Mesenchymal stem cell (in vitro differentiated cells and primary cell): Measurements from ENCODE around the gene GREM2.

Source experiments
- DNase-seq: peaks from one replicate; pipeline ENCODE4 v3.0.0-alpha.2; 2013
- H2AFZ ChIP-seq: one replicate; pipeline ENCODE4 v1.6.1; 2013; ENCODE audit warnings: low read depth, mild to moderate bottlenecking, control low read depth, inconsistent platforms, low read length, moderate library complexity
- H2AK5ac ChIP-seq: 2 replicates; pipeline ENCODE4 v1.6.1; 2013; ENCODE audit warnings: low read length, moderate library complexity, mild to moderate bottlenecking, inconsistent platforms; ENCODE audit not compliant: severe bottlenecking
- H2BK120ac ChIP-seq: one replicate; pipeline ENCODE4 v1.6.1; 2013; ENCODE audit warnings: low read depth, mild to moderate bottlenecking, inconsistent platforms, low read length, moderate library complexity
- H2BK12ac ChIP-seq, 2 experiments: one replicate each; pipeline ENCODE4 v1.6.1; 2013; ENCODE audit warnings: inconsistent platforms in 2 of 2, low read length in 2 of 2, mild to moderate bottlenecking in 2 of 2, moderate library complexity in 2 of 2, control low read depth in 1 of 2
- H2BK15ac ChIP-seq: one replicate; pipeline ENCODE4 v1.6.1; 2013; ENCODE audit warnings: mild to moderate bottlenecking, low read depth, inconsistent platforms; ENCODE audit not compliant: poor library complexity, severe bottlenecking
- H2BK5ac ChIP-seq: 2 replicates; pipeline ENCODE4 v1.6.1; 2013; ENCODE audit warnings: low read depth, mild to moderate bottlenecking, low read length, control low read depth, inconsistent platforms; ENCODE audit not compliant: poor library complexity, severe bottlenecking
- H3K14ac ChIP-seq, 2 experiments: one replicate each; pipeline ENCODE4 v1.6.1; 2013; ENCODE audit warnings: inconsistent platforms in 2 of 2, low read length in 2 of 2, control low read depth in 1 of 2, mild to moderate bottlenecking in 1 of 2, moderate library complexity in 1 of 2
- H3K18ac ChIP-seq, 2 experiments: one replicate each; pipeline ENCODE4 v1.6.1; 2013; ENCODE audit warnings: inconsistent platforms in 2 of 2, low read length in 2 of 2, control low read depth in 1 of 2, low read depth in 1 of 2, mild to moderate bottlenecking in 1 of 2
- H3K23ac ChIP-seq, 2 experiments: one replicate each; pipeline ENCODE4 v1.6.1; 2013; ENCODE audit warnings: inconsistent platforms in 2 of 2, low read length in 2 of 2, mild to moderate bottlenecking in 2 of 2, moderate library complexity in 2 of 2, control low read depth in 1 of 2
- H3K27ac ChIP-seq: 2 replicates; pipeline ENCODE4 v1.5.1; 2013; ENCODE audit warnings: mild to moderate bottlenecking, moderate library complexity, low read length, control low read depth, inconsistent platforms; ENCODE audit not compliant: poor library complexity, severe bottlenecking
- H3K27me3 ChIP-seq, 2 experiments: 2 replicates each; pipeline versions ENCODE4 v1.6.1 to v1.7.0; 2013; ENCODE audit warnings: low read length in 2 of 2, mild to moderate bottlenecking in 2 of 2, moderate library complexity in 2 of 2, control low read depth in 1 of 2, inconsistent platforms in 1 of 2; ENCODE audit not compliant: control insufficient read depth in 1 of 2, insufficient read depth in 1 of 2
- H3K36me3 ChIP-seq, 2 experiments: 2 replicates each; pipeline versions ENCODE4 v1.6.1 to v1.7.0; 2013; ENCODE audit warnings: low read length in 2 of 2, control low read depth in 1 of 2, inconsistent platforms in 1 of 2, low read depth in 1 of 2, mild to moderate bottlenecking in 1 of 2; ENCODE audit not compliant: insufficient read depth in 2 of 2, control insufficient read depth in 1 of 2
- H3K4ac ChIP-seq, 2 experiments: one replicate each; pipeline ENCODE4 v1.6.1; 2013; ENCODE audit warnings: inconsistent platforms in 2 of 2, low read length in 2 of 2, mild to moderate bottlenecking in 2 of 2, moderate library complexity in 2 of 2, control low read depth in 1 of 2, low read depth in 1 of 2
- H3K4me1 ChIP-seq: 2 replicates; pipeline ENCODE4 v1.6.1; 2013; ENCODE audit warnings: low read depth, low read length, control low read depth; ENCODE audit not compliant: control insufficient read depth, insufficient read depth
- H3K4me2 ChIP-seq: 2 replicates; pipeline ENCODE4 v1.6.1; 2013; ENCODE audit warnings: low read length, mild to moderate bottlenecking, inconsistent platforms; ENCODE audit not compliant: poor library complexity, severe bottlenecking
- H3K4me3 ChIP-seq, 2 experiments: 2 replicates each; pipeline versions ENCODE4 v1.5.1 to v1.7.0; 2013; ENCODE audit warnings: low read length in 2 of 2, mild to moderate bottlenecking in 2 of 2, control low read depth in 1 of 2, low read depth in 1 of 2; ENCODE audit not compliant: insufficient read depth in 1 of 2
- H3K79me1 ChIP-seq: replicated peaks from 2 replicates; pipeline ENCODE4 v1.6.1; 2013; ENCODE audit warnings: mild to moderate bottlenecking, control low read depth, low read length, inconsistent platforms; ENCODE audit not compliant: poor library complexity, severe bottlenecking
- H3K9ac ChIP-seq: 2 replicates; pipeline ENCODE4 v1.7.0; 2013; ENCODE audit warnings: mild to moderate bottlenecking, low read length, moderate library complexity
- H3K9me3 ChIP-seq: 2 replicates; pipeline ENCODE4 v1.7.0; 2013; ENCODE audit warnings: mild to moderate bottlenecking, low read length; ENCODE audit not compliant: control insufficient read depth
- H4K8ac ChIP-seq: one replicate; pipeline ENCODE4 v1.6.1; 2013; ENCODE audit warnings: inconsistent platforms, mild to moderate bottlenecking, low read length, moderate library complexity
- H4K91ac ChIP-seq: one replicate; pipeline ENCODE4 v1.6.1; 2013; ENCODE audit warnings: mild to moderate bottlenecking, low read length, inconsistent platforms
- WGBS: methylation state at CpG from one replicate; pipeline ENCODE4 v1.1.7; 2013; ENCODE audit warnings: mixed read lengths; 5-methylcytosine and 5-hydroxymethylcytosine counted together

GREM2 gene

GRCh38 chr1:240586006-240586405, 25.9 kb downstream of the GREM2 start:
- 97% methylated on average over 2 of the region's 2 CpGs for WGBS

GRCh38 chr1:240582953-240583352, 29.0 kb downstream of the GREM2 start:
- Histone ChIP-seq H3K14ac (no peak overlapping the region), H3K18ac (no peak overlapping the region), H2AFZ (no peak overlapping the region), H3K4me1 (peaks cover 2% of the 10 kb centered on the region), H3K27ac (peak overlapping the region; percentile 79), H2BK120ac (no peak overlapping the region), H3K79me1 (no peaks in the 10 kb centered on the region), H2AK5ac (no peak overlapping the region), H2BK15ac (no peak overlapping the region), H3K4me2 (no peak overlapping the region), H4K8ac (no peak overlapping the region), H3K9ac (no peak overlapping the region), H2BK12ac (no peak overlapping the region), H3K23ac (no peak overlapping the region), H2BK5ac (no peak overlapping the region), H3K9me3 (no peaks in the 10 kb centered on the region), H3K4ac (no peak overlapping the region), H3K36me3 (peaks cover 0 to 19% of the 10 kb centered on the region in 2 experiments), H3K4me3 (no peak overlapping the region), H4K91ac (no peak overlapping the region), H3K27me3 (no peaks in the 10 kb centered on the region)
- peak; percentile 32 for DNase-seq
- WGBS, result no CpG with 5 or more reads among the region's 4 CpGs

More at GRCh38 chr1:240586006-240586405, 25.9 kb downstream of the GREM2 start:
- Histone ChIP-seq H2BK5ac (no peak overlapping the region), H2BK12ac (no peak overlapping the region), H3K9ac (peak overlapping the region; percentile 47), H2BK15ac (no peak overlapping the region), H2BK120ac (no peak overlapping the region), H3K9me3 (no peaks in the 10 kb centered on the region), H3K4me3 (no peak overlapping the region), H3K23ac (no peak overlapping the region), H3K4me2 (no peak overlapping the region), H3K36me3 (peaks cover 0 to 18% of the 10 kb centered on the region in 2 experiments), H4K8ac (no peak overlapping the region), H3K79me1 (no peaks in the 10 kb centered on the region), H2AFZ (no peak overlapping the region), H2AK5ac (no peak overlapping the region), H3K27me3 (no peaks in the 10 kb centered on the region), H3K4me1 (peaks cover 2% of the 10 kb centered on the region), H3K27ac (no peak overlapping the region), H3K4ac (no peak overlapping the region), H3K18ac (no peak overlapping the region), H4K91ac (no peak overlapping the region), H3K14ac (no peak overlapping the region)
- DNase-seq, result no peak

- no peak overlapping the region for H2AFZ ChIP-seq
- no peak overlapping the region for H3K4ac ChIP-seq
- DNase-seq, result no peak
- H3K79me1 ChIP-seq, result no peaks in the 10 kb centered on the region
- H3K9me3 ChIP-seq, result no peaks in the 10 kb centered on the region
- no peak overlapping the region for H4K8ac ChIP-seq
- no peak overlapping the region for H3K14ac ChIP-seq
- H2BK12ac ChIP-seq, result no peak overlapping the region
- 89% methylated on average over 4 of the region's 4 CpGs for WGBS
- H3K4me2 ChIP-seq, result no peak overlapping the region
- H2BK5ac ChIP-seq, result no peak overlapping the region
- H4K91ac ChIP-seq, result no peak overlapping the region
- no peaks in the 10 kb centered on the region for H3K27me3 ChIP-seq
- H2BK15ac ChIP-seq, result no peak overlapping the region
- no peak overlapping the region for H2AK5ac ChIP-seq
- H2BK120ac ChIP-seq, result no peak overlapping the region
- H3K4me1 ChIP-seq, result peaks cover 2% of the 10 kb centered on the region
- H3K23ac ChIP-seq, result no peak overlapping the region
- no peak overlapping the region for H3K9ac ChIP-seq
- H3K18ac ChIP-seq, result no peak overlapping the region
- no peak overlapping the region for H3K4me3 ChIP-seq
- no peak overlapping the region for H3K27ac ChIP-seq
- H3K36me3 ChIP-seq, result peaks cover 0 to 16% of the 10 kb centered on the region in 2 experiments
Measured at GRCh38 chr1:240579511-240579910, 32.4 kb downstream of the GREM2 start.

- H3K36me3 ChIP-seq, result peaks cover 0 to 23% of the 10 kb centered on the region in 2 experiments
- WGBS, result 85% methylated on average over 3 of the region's 5 CpGs
- no peak overlapping the region for H2BK12ac ChIP-seq
- no peak overlapping the region for H2AK5ac ChIP-seq
- H3K14ac ChIP-seq, result no peak overlapping the region
- H3K4me2 ChIP-seq, result no peak overlapping the region
- no peak overlapping the region for H2BK120ac ChIP-seq
- H4K8ac ChIP-seq, result no peak overlapping the region
- no peak overlapping the region for H3K23ac ChIP-seq
- H3K27ac ChIP-seq, result no peak overlapping the region
- no peak overlapping the region for H3K18ac ChIP-seq
- peak overlapping the region in 1 of 2 experiments; percentile 72 for H3K4me3 ChIP-seq
- H3K9me3 ChIP-seq, result no peaks in the 10 kb centered on the region
- no peak overlapping the region for H3K4ac ChIP-seq
- no peak for DNase-seq
- no peaks in the 10 kb centered on the region for H3K79me1 ChIP-seq
- no peak overlapping the region for H4K91ac ChIP-seq
- peak overlapping the region; percentile 90 for H3K9ac ChIP-seq
- H2BK15ac ChIP-seq, result no peak overlapping the region
- H2AFZ ChIP-seq, result no peak overlapping the region
- H3K4me1 ChIP-seq, result no peaks in the 10 kb centered on the region
- no peak overlapping the region for H2BK5ac ChIP-seq
- H3K27me3 ChIP-seq, result no peaks in the 10 kb centered on the region
Measured at GRCh38 chr1:240577095-240577494, 34.9 kb downstream of the GREM2 start.
